GM12878 (cell line): ENCODE results near the gene DSE. TPM values are rescaled to one million over a fixed set of nuclear protein-coding genes. Genes with fewer than 3 reads are reported as not detected.

Experiments
- ASH2L ChIP-seq: fragments of 300-600, 200-600 bp; sonication (generic); IDR thresholded peaks from 2 replicates; pipeline ENCODE4 v1.6.1; 2017; ENCODE audit warnings: low read depth, mild to moderate bottlenecking, borderline replicate concordance
- ATF3 ChIP-seq: IDR thresholded peaks from 2 replicates; pipeline ENCODE4 v1.6.1; 2011; ENCODE audit warnings: low read depth, mild to moderate bottlenecking, low read length, moderate library complexity, borderline replicate concordance; ENCODE audit errors: extremely low read depth
- BCL3 ChIP-seq: IDR thresholded peaks from 2 replicates; pipeline ENCODE4 v1.6.1; 2011; ENCODE audit warnings: borderline replicate concordance, low read depth, mild to moderate bottlenecking, moderate library complexity, low read length; ENCODE audit not compliant: insufficient read depth, poor library complexity, severe bottlenecking
- BMI1 ChIP-seq: fragments of 450-650 bp; IDR thresholded peaks from 2 replicates; pipeline ENCODE4 v1.6.1; 2016; ENCODE audit warnings: mild to moderate bottlenecking, moderate library complexity, borderline replicate concordance
- CREB1 ChIP-seq: IDR thresholded peaks from 2 replicates; pipeline ENCODE4 v1.6.1; 2012; ENCODE audit warnings: low read depth, mild to moderate bottlenecking, inconsistent platforms
- CREM ChIP-seq: IDR thresholded peaks from 2 replicates; pipeline ENCODE4 v1.6.1; 2014; ENCODE audit warnings: antibody characterized with exemption, low read depth
- EED ChIP-seq: sonication (generic); IDR thresholded peaks from 2 replicates; pipeline ENCODE4 v1.6.1; 2016; ENCODE audit warnings: antibody characterized with exemption, low read depth
- EGR1 ChIP-seq, 2 experiments: IDR thresholded peaks; 1 replicate in 1 of 2; 2 replicates in 1 of 2; pipeline ENCODE4 v1.6.1; 2011 to 2012; ENCODE audit warnings: low read depth in 2 of 2, low read length in 2 of 2, borderline replicate concordance in 1 of 2, mild to moderate bottlenecking in 1 of 2, moderate library complexity in 1 of 2
- ETV6 ChIP-seq, 2 experiments: fragments of 450-650 bp in 1 of 2; IDR thresholded peaks in 1 of 2; conservative IDR thresholded peaks in 1 of 2; 2 replicates each; pipeline ENCODE4 v1.6.1; 2014; ENCODE audit warnings: antibody characterized with exemption in 1 of 2, borderline replicate concordance in 1 of 2, low read depth in 1 of 2, mild to moderate bottlenecking in 1 of 2, moderate library complexity in 1 of 2
- GABPA ChIP-seq: IDR thresholded peaks from 2 replicates; pipeline ENCODE4 v1.6.1; 2014; ENCODE audit warnings: antibody characterized with exemption, low read depth, mild to moderate bottlenecking, inconsistent platforms
- JUNB ChIP-seq: IDR thresholded peaks from 2 replicates; pipeline ENCODE4 v1.6.1; 2016; ENCODE audit warnings: antibody characterized with exemption, mild to moderate bottlenecking
- MEF2A ChIP-seq: IDR thresholded peaks from 2 replicates; pipeline ENCODE4 v1.6.1; 2011; ENCODE audit warnings: low read depth, mild to moderate bottlenecking, low read length, moderate library complexity; ENCODE audit not compliant: insufficient read depth
- MYB ChIP-seq: fragments of 150-350 bp; IDR thresholded peaks from 2 replicates; pipeline ENCODE4 v1.6.1; 2014; ENCODE audit warnings: mild to moderate bottlenecking, low read depth, low read length, borderline replicate concordance
- NFIC ChIP-seq: IDR thresholded peaks from 2 replicates; pipeline ENCODE4 v1.6.1; 2012; ENCODE audit warnings: low read depth, mild to moderate bottlenecking, inconsistent platforms, low read length, moderate library complexity
- PAX5 ChIP-seq: IDR thresholded peaks from 2 replicates; pipeline ENCODE4 v1.6.1; 2011; ENCODE audit warnings: low read depth, low read length, borderline replicate concordance
- PBX3 ChIP-seq: IDR thresholded peaks from 2 replicates; pipeline ENCODE4 v1.6.1; 2011; ENCODE audit warnings: mild to moderate bottlenecking, low read depth, low read length, moderate library complexity; ENCODE audit not compliant: insufficient replicate concordance
- RUNX3 ChIP-seq: IDR thresholded peaks from 2 replicates; pipeline ENCODE4 v1.6.1; 2012; ENCODE audit warnings: low read length, inconsistent platforms
- SMAD5 ChIP-seq: IDR thresholded peaks from 2 replicates; pipeline ENCODE4 v1.6.1; 2016; ENCODE audit warnings: antibody characterized with exemption, low read depth
- TARDBP ChIP-seq: IDR thresholded peaks from 2 replicates; pipeline ENCODE4 v1.6.1; 2016; ENCODE audit warnings: borderline replicate concordance
- polyA plus RNA-seq, 11 experiments: library from polyadenylated mRNA; depleted of rRNA in 4 of 11; unstranded in 6 of 11; stranded (reverse) in 5 of 11; fragments of >200 nt; fragmentation: Nextera tagmentation in 4 of 11; fragmentation: Illumina TruSeq in 1 of 11; extraction: Ambion mirVana in 4 of 11; extraction: Trizol in 1 of 11; gene quantifications; 1 replicate in 1 of 11; 2 replicates in 10 of 11; pipeline versions ENCODE4 v1.2.1 to v1.2.3, GENCODE V29; 2011 to 2016; ENCODE audit warnings: inconsistent platforms in 2 of 11, missing spikeins in 2 of 11, low read depth in 1 of 11
- total RNA-seq, 4 experiments: library from RNA; depleted of rRNA in 3 of 4; stranded (reverse); fragments of >200 nt in 3 of 4; fragmentation: Illumina TruSeq in 1 of 4; extraction: Trizol in 1 of 4; gene quantifications; 2 replicates each; pipeline versions ENCODE4 v1.2.1 to v1.2.3, GENCODE V29; 2013 to 2021

Gene DSE
- total and polyA plus RNA-seq, 10 of the 15 experiments (the other 5 are each of a cell fraction or from before 2014, with no cell fraction given): 12.6 to 76.4 (median 43.0) TPM

- TF ChIP-seq PAX5 (no peak), EED (peak; percentile 56), EGR1 (IDR thresholded peaks at IDR 0.05; ENCODE audit: borderline replicate concordance in 1 of 2, low read depth in 2 of 2, low read length in 2 of 2) (no peak), CREM (peak; percentile 45; the same call in 1 of the 2 replicates), SMAD5 (no peak), BCL3 (no peak), ETV6 (conservative IDR thresholded peaks at IDR 0.05 in 1 of 2, IDR thresholded peaks at IDR 0.05 in 1 of 2; ENCODE audit: borderline replicate concordance in 1 of 2, low read depth in 1 of 2) (peak in 1 of 2 experiments; percentile 73; a peak in 2 of 4 replicates), JUNB (0 out of 2 replicates have a peak, but pooled peaks have one; percentile 20), BMI1 (no peak), PBX3 (no peak), GABPA (peak; percentile 57; the same call in 1 of the 2 replicates), MYB (no peak), RUNX3 (peak; percentile 74), CREB1 (peak; percentile 72), ASH2L (no peak), MEF2A (no peak), ATF3 (no peak), TARDBP (no peak), NFIC (peak; percentile 44; the same call in 1 of the 2 replicates)
Observed at GRCh38 chr6:116392132-116393013, 21.6 kb downstream of the DSE start (continued).
